ENCODE data around the gene SYNPO2L.
"Not testable (repeated sequence)": the region's sequence is repeated elsewhere in the genome, so short reads cannot be mapped to it uniquely, and the experiment has no call there.

DNA sequence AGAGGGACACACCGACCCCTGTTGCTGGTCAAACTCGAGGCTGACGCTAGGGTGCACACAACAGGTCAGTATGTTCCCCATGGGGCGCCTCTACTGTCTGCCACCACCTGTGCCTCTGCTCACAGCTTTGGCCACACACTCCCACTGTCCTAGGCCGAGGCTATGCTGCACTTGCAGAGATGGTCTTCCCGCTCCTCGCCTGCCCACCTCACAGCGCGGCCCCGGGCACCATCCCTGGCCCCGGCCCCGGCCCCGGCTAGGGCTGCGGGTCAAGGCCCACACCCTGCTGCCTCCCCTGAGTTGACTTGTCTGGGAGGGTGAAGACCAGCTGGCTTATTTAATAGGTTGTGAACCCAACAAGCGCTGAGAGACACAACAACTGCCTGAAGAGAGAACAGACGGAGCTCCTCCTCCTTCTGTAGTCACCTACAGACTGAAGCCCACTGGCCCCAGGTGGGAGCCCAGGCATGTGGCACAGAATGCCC lies 41.9 kb upstream of the SYNPO2L start, which contains the start of gene AGAP5:
- TF ChIP-seq, protein P1, sequence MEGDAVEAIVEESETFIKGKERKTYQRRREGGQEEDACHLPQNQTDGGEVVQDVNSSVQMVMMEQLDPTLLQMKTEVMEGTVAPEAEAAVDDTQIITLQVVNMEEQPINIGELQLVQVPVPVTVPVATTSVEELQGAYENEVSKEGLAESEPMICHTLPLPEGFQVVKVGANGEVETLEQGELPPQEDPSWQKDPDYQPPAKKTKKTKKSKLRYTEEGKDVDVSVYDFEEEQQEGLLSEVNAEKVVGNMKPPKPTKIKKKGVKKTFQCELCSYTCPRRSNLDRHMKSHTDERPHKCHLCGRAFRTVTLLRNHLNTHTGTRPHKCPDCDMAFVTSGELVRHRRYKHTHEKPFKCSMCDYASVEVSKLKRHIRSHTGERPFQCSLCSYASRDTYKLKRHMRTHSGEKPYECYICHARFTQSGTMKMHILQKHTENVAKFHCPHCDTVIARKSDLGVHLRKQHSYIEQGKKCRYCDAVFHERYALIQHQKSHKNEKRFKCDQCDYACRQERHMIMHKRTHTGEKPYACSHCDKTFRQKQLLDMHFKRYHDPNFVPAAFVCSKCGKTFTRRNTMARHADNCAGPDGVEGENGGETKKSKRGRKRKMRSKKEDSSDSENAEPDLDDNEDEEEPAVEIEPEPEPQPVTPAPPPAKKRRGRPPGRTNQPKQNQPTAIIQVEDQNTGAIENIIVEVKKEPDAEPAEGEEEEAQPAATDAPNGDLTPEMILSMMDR (IDR thresholded peaks at IDR 0.05; ENCODE audit: low read depth, low read length, missing input control) = not testable (repeated sequence)
- not testable (repeated sequence) for TF ChIP-seq HNF4G (IDR thresholded peaks at IDR 0.05); GABPA (IDR thresholded peaks at IDR 0.05 in 1 of 2, conservative IDR thresholded peaks at IDR 0.05 in 1 of 2); JUND (IDR thresholded peaks at IDR 0.05); TAF1 (conservative IDR thresholded peaks at IDR 0.05); EGR1 (IDR thresholded peaks at IDR 0.05; ENCODE audit: low read depth in 2 of 2)
- TF ChIP-seq, protein P2, sequence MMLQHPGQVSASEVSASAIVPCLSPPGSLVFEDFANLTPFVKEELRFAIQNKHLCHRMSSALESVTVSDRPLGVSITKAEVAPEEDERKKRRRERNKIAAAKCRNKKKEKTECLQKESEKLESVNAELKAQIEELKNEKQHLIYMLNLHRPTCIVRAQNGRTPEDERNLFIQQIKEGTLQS (IDR thresholded peaks at IDR 0.05) = not testable (repeated sequence)
- TF ChIP-seq, protein P3, sequence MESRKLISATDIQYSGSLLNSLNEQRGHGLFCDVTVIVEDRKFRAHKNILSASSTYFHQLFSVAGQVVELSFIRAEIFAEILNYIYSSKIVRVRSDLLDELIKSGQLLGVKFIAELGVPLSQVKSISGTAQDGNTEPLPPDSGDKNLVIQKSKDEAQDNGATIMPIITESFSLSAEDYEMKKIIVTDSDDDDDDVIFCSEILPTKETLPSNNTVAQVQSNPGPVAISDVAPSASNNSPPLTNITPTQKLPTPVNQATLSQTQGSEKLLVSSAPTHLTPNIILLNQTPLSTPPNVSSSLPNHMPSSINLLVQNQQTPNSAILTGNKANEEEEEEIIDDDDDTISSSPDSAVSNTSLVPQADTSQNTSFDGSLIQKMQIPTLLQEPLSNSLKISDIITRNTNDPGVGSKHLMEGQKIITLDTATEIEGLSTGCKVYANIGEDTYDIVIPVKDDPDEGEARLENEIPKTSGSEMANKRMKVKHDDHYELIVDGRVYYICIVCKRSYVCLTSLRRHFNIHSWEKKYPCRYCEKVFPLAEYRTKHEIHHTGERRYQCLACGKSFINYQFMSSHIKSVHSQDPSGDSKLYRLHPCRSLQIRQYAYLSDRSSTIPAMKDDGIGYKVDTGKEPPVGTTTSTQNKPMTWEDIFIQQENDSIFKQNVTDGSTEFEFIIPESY (IDR thresholded peaks at IDR 0.05) = not testable (repeated sequence)
- TF ChIP-seq, protein P4, sequence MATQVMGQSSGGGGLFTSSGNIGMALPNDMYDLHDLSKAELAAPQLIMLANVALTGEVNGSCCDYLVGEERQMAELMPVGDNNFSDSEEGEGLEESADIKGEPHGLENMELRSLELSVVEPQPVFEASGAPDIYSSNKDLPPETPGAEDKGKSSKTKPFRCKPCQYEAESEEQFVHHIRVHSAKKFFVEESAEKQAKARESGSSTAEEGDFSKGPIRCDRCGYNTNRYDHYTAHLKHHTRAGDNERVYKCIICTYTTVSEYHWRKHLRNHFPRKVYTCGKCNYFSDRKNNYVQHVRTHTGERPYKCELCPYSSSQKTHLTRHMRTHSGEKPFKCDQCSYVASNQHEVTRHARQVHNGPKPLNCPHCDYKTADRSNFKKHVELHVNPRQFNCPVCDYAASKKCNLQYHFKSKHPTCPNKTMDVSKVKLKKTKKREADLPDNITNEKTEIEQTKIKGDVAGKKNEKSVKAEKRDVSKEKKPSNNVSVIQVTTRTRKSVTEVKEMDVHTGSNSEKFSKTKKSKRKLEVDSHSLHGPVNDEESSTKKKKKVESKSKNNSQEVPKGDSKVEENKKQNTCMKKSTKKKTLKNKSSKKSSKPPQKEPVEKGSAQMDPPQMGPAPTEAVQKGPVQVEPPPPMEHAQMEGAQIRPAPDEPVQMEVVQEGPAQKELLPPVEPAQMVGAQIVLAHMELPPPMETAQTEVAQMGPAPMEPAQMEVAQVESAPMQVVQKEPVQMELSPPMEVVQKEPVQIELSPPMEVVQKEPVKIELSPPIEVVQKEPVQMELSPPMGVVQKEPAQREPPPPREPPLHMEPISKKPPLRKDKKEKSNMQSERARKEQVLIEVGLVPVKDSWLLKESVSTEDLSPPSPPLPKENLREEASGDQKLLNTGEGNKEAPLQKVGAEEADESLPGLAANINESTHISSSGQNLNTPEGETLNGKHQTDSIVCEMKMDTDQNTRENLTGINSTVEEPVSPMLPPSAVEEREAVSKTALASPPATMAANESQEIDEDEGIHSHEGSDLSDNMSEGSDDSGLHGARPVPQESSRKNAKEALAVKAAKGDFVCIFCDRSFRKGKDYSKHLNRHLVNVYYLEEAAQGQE (IDR thresholded peaks at IDR 0.05) = not testable (repeated sequence)
- TF ChIP-seq, protein P5, sequence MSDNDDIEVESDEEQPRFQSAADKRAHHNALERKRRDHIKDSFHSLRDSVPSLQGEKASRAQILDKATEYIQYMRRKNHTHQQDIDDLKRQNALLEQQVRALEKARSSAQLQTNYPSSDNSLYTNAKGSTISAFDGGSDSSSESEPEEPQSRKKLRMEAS (IDR thresholded peaks at IDR 0.05) = not testable (repeated sequence)

Data from liver (tissue), 3 donors.